ENCODE measurements around the gene PPP1R26. TPM values are rescaled to one million over a fixed set of nuclear protein-coding genes. Genes with fewer than 3 reads are reported as not detected.
A peak's percentile ranks its signal among the peaks of the same experiment; 100 is the strongest.

Gene PPP1R26
- total and polyA plus RNA-seq, 9 of the 15 experiments (the other 6 are each of a cell fraction or from before 2014, with no cell fraction given) = 0.77 to 26.8 (median 9.3) TPM

GRCh38 chr9:135500525-135501260 is 21.1 kb downstream of the PPP1R26 start, which contains the start of gene MRPS2 (continued):
- TF ChIP-seq, protein P1, sequence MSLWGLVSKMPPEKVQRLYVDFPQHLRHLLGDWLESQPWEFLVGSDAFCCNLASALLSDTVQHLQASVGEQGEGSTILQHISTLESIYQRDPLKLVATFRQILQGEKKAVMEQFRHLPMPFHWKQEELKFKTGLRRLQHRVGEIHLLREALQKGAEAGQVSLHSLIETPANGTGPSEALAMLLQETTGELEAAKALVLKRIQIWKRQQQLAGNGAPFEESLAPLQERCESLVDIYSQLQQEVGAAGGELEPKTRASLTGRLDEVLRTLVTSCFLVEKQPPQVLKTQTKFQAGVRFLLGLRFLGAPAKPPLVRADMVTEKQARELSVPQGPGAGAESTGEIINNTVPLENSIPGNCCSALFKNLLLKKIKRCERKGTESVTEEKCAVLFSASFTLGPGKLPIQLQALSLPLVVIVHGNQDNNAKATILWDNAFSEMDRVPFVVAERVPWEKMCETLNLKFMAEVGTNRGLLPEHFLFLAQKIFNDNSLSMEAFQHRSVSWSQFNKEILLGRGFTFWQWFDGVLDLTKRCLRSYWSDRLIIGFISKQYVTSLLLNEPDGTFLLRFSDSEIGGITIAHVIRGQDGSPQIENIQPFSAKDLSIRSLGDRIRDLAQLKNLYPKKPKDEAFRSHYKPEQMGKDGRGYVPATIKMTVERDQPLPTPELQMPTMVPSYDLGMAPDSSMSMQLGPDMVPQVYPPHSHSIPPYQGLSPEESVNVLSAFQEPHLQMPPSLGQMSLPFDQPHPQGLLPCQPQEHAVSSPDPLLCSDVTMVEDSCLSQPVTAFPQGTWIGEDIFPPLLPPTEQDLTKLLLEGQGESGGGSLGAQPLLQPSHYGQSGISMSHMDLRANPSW (CRISPR knock-in tag; IDR thresholded peaks at IDR 0.05) = no peak
- no peak for TF ChIP-seq RBM17 (IDR thresholded peaks at IDR 0.05; ENCODE audit: borderline replicate concordance, low read depth, low read length)
- no peak for TF ChIP-seq NFATC3 (IDR thresholded peaks at IDR 0.05)
- TF ChIP-seq BCL6 (CRISPR knock-in tag; IDR thresholded peaks at IDR 0.05) = no peak
- TF ChIP-seq ZNF318 (IDR thresholded peaks at IDR 0.05; ENCODE audit: borderline replicate concordance in 1 of 2, low read depth in 1 of 2) = no peak
- TF ChIP-seq DNMT1 (IDR thresholded peaks at IDR 0.05) = no peak
- no peak for TF ChIP-seq FOXK1 (CRISPR knock-in tag; IDR thresholded peaks at IDR 0.05; ENCODE audit: borderline replicate concordance)
- no peak for TF ChIP-seq BMI1 (IDR thresholded peaks at IDR 0.05; ENCODE audit: low read length)
- TF ChIP-seq FIP1L1 (IDR thresholded peaks at IDR 0.05; ENCODE audit: low read depth, low read length, poor library complexity, severe bottlenecking) = peak; percentile 86
- TF ChIP-seq ILF3 (IDR thresholded peaks at IDR 0.05; ENCODE audit: borderline replicate concordance) = 0 out of 2 replicates have a peak, but pooled peaks have one; percentile 26
- TF ChIP-seq HDGF (IDR thresholded peaks at IDR 0.05) = no peak
- peak; percentile 81 for TF ChIP-seq SP2 (IDR thresholded peaks at IDR 0.05; ENCODE audit: extremely low read depth, low read depth, low read length, poor library complexity, severe bottlenecking)
- peak in 1 of 2 experiments; percentile 59; a peak in 1 of 4 replicates for TF ChIP-seq FOXA3 (CRISPR knock-in tag; conservative IDR thresholded peaks at IDR 0.05 in 1 of 2, IDR thresholded peaks at IDR 0.05 in 1 of 2)
- TF ChIP-seq CTBP1 (IDR thresholded peaks at IDR 0.05; ENCODE audit: borderline replicate concordance) = peak; percentile 43; the same call in 1 of the 2 replicates
- TF ChIP-seq PCBP1 (IDR thresholded peaks at IDR 0.05; ENCODE audit: low read depth, low read length, poor library complexity, severe bottlenecking) = peak; percentile 20

Data from K562 (cell line).